ENCODE data around the gene PCNX2.
"Not testable (repeated sequence)": the region's sequence is repeated elsewhere in the genome, so short reads cannot be mapped to it uniquely, and the experiment has no call there.

PCNX2 gene

DNA sequence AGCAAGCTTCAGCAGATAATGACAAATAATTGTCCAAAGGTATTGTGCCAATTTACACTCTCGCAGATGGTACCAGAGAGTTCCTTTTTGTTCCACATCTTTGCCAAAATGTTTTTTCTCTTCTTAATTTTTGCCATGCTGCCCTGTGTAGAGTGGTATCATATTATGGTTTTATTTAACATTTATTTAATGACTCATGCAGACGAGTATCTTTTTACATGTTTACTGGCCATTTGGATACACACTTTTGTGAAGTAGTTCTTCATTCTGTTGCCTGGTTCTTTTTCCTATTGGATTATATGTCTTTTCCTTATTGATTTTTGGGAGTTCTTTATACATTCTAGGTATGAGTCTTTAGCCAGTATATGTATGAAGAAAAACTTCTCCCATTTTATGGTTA lies 151.1 kb downstream of the PCNX2 start:
- DNase-seq = no peak

DNA sequence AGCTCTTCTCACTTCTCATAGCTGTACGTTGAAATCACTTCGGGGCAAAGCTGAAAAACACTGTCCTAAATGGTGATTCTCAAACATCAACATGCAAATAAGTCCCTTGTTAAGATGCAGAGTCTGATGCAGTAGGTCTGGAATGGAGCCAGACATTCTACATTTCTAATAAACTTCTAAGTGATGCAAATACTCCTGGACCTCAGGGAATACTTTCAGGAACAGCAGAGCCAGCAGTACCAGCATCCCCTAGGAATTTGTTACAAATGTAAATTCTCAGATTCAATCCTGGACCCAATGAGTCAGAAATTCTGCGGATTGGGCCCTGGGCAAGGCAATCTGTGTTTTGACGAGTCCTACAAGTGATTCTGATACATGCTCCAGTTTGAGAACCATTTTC lies 152.3 kb downstream of the PCNX2 start:
- no peak for DNase-seq

DNA sequence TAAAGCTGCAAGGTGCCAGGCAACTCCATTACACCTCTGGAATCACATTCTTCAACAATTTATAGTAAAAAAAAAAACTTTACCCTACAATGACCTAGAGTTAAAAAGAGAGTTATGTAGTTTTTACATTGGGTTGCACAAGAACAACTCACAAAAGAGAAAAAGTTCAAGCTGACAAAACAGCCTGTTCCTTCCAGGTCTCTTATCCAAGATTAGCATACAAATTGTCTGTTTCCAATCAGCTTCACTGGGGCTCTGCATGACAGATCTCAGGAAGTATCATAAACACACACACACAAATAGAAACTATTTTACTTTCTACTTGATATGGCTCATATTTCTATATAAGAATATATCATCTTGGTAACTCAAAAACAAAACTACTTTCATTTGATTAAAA lies 154.6 kb downstream of the PCNX2 start:
- DNase-seq = no peak

DNA sequence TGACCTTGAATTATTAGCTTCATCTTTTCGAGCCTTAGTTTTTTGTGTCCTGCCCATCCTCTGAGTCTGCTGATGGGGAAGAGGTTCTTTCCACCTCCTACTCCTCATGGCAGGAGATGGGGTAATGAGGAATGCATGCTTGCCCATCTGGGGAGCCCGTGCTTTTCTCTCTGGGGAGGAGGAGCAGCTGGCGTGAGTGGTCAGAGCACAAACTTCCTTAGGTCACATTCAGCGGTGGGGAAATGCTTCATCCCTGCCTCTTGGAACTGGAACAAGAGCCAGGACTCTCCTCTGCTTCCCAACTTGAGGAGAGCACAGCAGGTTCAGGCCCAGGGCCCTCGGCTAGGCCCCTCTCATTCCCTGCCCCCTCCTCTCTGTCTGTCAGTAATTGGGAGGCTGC lies 155.0 kb downstream of the PCNX2 start:
- no peak for DNase-seq

DNA sequence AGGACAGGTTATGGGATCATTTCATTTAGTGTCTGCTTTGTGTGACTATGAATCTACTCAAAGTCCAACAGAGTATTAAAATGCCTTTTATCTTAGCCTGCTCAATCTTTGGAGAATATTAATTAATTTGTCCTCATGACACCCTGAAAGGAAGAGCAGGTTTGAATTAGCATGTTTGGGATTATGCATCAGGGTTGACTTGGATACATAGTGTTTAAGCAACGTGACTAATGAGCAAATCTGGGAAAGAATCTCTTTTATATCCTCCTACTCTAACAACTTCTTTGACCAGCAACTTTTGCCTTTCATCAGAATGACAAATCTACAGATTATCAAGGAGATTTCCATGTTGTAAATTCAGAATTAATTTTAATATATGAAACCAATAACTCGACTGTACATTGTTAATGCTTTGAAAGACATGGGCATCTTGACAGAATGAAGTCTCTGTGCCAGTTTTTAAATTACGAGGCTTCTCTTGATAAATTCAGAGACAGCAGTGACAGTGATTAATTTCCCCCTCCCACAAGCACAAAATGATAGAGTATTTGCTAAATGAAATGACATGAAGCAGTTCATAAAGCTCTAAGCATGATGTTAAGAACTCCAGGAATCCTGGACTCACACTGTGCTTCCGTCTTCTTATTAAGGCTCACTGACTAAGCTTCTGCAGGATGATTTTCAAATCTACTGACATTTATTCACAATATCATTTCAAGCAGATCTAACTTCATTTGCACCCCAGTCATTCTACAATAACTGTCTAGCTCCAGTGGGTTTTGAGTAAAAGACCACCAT lies 156.5 kb downstream of the PCNX2 start:
- no peak for DNase-seq

DNA sequence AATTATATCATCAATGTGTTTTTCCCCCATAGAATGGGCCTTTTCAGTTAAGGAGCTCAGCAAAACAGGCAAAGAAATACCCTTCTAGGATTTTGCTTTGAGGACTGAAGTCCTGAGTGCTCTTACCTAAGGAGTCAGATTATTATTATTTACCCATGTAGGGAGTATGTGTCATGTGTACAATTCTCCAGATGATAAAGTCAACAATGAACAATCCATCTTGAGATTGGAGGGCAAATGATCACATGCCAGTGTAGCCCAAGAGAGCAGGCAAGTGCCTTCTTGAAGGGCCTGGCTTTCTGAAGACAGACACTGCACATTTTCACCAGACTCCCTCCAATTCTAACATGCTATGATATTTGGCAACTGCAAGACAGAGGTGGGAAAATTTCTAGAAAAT lies 159.7 kb downstream of the PCNX2 start:
- DNase-seq = no peak

DNA sequence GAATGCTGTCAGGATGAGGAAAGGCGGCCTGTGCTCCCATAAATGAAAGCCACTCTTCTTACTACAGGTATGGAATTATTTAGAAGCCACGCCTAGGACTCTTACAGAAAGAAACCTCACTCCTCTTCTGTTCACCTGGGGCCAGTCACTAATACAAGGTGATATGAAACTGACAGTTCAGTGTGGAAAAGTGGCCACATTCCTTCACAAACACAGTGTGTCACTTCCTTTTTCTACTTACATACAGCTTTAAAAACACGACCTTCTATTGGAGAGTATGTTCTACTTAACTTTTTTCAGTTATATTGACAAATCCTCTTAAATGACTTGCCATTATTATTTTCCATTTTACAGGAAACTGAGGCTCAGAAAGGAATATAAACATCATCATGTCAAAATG lies 163.1 kb downstream of the PCNX2 start:
- DNase-seq = no peak

DNA sequence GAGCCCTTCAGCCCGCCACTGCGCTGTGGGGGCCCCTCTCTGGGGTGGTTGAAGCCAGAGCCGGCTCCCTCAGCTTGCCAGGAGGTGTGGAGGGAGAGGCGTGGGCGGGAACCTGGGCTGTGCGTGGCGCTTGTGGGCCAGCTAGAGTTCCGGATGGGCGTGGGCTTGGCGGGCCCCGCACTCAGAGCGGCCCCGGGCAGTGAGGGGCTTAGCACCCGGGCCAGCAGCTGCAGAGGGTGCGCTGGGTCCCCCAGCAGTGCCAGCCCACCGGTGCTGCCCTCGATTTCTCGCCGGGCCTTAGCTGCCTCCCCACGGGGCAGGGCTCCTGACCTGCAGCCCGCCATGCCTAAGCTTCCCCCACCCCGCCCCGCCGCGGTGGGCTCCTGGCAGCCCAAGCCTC lies 166.5 kb downstream of the PCNX2 start:
- not testable (repeated sequence) for DNase-seq

DNA sequence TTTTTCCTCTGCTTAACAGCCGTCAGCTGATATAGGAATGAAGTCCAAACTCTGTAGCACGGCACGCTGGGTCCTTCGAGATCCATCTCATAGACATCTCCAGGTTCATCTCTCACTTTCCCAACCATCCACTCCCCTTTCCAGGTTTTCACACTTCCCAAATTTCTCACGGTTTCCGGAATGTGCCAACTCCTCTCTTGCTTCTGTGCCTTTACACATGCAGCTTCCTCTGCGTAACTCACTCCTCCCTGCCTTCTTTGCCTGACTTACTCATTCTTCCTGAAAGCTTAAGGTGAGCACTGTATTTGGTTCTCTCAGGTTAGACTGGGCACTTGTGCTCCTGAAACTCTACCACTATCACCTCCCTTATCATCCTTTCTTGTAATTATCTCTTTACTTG lies 168.4 kb downstream of the PCNX2 start:
- no peak for DNase-seq

DNA sequence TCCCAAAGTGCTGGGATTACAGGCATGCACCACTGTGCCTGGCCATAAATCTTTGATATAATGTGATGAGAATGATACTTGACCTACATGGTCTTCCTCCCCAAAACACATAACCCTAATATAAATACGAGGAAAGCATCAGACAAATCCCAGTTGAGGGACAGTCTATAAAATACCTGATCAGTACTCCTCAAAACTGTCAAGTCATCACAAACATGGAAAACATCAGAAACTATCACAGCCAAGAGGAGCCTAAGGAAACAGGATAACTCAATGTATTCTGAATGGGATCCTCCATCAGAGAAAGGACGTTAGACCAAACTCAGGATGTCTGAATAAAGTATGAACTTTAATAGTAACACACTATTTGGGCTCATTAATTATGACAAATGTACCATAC lies 172.7 kb downstream of the PCNX2 start:
- no peak for DNase-seq

DNA sequence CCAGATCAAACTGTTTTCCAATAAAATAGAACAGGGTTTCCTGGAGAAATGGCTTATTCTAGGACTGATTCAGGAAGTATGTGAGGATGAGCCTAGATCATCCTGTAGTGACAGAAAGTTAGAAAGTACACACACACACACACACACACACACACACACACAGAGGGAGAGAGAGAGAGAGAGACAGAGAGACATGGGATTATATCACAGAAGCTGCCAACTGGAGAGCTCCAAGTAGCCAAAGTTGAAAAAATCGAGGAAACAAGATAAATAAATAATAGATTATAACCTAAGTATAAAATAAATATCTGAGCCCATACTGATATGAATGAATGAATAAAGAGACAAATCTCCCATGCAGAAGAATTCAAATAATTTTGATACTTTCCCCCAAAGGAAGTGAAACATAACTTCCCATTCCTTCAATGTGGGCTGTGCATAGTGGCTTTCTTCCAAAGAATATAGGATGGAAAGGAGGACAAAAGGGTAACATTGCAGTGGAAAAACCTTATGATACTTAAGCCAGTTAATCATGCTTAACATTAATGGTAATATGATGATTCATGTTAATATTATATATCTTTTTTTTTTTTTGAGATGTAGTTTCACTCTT lies 173.5 kb downstream of the PCNX2 start:
- no peak for DNase-seq

DNA sequence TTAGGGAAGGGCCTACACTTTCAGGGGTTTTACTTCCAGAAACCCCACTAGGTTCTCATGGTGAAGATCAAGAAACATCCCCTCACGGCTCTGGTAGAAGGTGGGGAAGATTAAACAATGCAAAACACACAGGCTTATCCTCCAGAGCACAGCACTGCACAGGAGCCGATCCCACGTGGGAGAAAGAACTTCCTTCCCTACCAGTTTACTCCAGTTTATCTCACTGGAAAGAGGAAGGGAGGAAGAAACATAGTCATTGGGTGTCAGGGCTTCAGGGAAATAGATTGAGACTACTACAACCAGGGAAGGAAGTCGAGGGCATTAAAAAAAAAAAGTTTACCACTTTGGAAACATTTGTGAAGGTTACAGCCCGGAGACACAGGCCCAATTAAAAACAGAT lies 180.7 kb downstream of the PCNX2 start:
- DNase-seq = no peak

DNA sequence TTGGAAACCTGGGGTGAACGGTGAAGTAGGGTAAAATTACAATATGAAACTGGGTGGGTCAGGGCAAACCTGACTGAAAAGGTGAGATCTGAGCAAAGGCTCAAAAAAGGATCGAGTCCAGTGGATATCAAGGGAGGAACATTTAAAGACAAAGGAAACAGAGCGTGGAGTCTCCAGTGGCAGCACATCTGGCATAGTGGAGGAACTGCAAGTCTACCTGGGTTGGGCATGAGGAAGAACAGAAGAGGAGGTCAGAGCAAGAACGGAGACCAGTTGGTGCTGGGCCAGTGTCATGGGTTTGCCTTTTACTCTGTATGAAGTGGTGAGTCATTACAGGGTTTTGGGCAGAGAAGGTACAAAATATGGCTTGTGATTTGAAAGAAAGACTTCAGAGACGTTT lies 181.4 kb downstream of the PCNX2 start:
- no peak for DNase-seq

DNA sequence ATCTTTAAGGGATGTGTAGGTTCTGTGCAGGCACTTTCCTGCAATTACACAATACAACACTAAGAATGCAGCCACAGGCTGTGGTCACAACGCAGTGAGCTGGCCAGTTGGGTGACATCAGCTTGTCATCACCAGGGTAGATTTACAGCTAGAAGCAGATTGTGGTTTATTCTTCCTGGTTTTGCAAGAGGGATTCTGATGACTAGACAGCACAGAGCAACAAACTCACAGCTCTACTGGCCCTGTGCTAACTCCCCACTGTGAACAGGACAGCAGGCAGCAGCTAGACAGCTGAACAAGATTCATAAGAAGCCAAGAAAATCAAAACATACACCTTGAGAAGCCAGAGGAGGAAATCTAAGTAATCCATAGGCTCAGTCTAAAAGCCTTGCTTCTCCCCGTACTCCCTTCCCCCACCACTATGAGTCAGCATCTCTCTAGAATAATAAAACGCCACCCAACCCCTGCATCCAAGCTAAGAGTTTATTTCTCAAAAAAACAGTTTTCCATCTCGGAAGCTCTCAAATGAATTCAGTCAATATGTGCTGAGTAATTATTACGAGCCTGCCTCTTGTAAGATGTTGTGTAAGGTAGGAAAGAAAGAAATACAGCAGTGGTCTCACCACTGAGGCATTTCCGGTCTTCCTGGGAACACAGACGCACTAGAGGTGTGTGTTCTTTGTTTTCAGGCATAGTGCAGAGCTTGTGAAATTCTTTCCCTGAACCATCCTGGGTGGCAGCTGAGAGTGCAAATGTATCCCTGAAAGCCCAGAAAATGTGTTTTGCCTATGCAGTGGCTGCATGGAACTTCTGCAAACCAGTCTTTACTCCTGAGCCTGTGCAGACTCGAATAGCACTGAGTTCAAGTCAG lies 182.3 kb downstream of the PCNX2 start:
- DNase-seq = no peak

DNA sequence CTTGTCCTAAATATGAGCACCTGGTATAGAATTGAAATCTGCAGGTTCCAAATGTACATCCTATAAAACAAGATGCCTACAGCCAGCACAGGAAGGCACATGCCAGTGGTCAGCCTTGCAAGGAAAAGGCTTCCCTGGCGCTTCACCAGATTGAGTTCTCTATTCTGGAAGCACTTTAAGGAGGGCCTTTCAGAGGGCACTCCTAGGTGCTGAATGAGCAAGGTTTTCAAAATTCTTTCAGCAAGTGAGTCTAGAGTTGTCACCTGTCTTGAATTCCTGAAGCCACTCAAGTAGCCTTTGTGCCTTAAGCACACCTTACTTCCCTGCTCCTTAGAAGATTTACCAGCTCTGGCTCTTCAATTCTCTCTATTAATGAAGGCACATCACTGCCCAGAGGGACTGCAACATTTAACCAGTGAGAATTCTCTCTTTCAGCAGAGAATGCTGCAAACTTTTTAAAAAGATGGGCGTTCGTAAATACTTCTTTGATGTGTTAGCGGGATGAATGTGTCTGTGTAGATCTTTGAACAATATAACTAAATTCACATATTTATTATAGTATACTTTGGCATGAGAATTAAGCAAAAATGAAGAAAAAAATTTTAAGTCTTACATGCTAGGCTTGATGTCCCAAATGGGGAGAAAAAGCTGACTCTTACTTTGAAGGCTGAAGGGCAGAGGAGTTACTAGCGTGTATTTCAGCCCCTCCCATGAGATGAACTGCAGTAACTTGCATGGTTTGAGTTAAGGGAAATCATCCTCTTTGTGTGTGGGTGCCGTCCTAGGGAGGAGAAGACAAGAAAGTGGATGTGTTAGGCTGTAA lies 183.1 kb downstream of the PCNX2 start:
- DNase-seq = no peak

DNA sequence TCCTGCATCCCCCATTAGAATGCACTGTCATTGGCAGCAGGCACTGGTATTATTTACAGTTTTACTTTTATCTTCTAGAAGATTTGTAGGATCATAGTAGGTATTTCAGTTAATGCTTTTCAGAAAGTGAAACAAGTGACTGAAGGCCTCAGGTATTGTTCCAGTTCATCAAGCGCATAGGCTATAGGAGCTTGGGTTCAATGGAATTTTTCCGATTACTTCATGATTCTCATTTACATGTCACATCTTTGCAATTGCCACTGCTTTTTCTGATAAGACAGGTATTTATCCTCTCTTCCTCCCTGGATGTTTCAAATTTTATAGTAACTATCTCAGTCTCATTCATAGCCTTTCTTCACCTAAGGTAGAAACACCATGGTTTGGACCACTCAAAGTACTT lies 183.8 kb downstream of the PCNX2 start:
- no peak for DNase-seq

DNA sequence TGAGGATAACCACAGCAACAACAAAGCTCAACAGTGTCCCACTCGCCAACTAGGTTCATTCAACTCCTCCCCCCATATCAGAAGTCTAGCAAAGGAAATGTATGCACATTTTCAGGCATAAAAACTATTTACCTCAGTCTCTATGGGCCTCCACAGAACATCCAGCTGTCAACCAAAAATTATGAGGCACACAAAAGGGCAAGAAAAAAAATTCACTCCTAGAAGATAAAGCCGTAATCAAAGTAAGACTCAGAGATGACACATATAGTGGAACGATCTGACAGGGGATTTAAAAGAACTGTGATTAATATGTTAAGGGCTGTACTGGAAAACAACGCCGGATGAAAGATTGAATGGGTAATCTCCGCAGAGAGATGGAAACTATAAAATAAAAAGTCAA lies 186.4 kb downstream of the PCNX2 start:
- DNase-seq = no peak

DNA sequence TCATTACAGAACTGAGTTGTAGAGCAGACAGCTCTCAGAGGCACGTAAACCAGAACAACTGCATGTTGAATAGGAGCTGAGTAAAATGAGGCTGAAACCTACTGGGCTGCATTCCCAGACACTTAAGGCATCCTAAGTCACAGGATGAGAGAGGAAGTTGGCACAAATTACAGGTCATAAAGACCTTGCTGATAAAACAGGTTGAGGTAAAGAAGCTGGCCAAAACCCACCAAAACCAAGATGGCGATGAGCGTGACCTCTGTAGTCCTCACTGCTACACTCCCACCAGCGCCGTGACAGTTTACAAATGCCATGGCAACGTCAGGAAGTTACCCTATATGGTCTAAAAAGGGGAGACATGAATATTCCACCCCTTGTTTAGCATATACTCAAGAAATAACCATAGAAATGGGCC lies 187.8 kb downstream of the PCNX2 start:
- not testable (repeated sequence) for DNase-seq

DNA sequence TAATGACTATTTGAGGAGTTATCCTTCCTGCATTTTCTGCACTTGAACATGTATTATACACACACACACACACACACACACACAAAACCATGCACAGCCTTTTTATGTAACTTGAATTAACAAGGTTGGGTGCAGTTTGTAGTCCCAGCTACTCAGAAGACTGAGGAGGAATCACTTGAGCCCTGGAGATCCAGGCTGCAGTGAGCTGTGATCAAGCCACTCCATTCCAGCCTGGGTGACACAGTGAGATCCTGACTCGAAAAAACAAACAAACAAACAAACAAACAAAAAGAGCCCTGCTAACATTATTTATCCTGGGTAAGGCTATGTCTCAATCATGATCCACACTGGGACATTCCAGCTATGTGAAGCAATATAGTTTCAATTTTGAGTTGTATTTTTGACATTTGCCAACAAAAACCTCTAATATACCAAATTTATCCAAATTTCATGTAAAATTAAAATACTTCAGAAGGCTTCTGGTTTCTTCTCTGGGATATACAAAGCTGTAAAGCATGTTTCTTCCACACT lies 188.3 kb downstream of the PCNX2 start:
- DNase-seq = no peak

DNA sequence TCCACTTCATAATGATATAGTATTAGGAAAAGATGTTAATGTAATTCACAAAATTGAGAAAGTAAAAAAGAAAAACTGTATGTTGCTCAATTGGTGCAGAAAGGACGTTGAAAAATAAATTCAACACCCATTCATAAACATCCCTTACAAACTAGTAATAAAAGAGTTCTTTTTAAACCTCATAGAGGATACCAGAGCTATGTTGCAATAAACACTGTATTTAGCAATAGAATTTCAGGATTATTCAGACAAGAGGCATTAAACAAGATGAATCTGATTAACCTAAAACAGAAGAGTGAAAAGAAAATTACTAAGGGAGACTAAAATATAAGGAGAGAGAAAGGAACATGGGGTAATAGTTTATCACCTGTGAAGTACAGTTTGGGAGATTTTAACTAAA lies 190.3 kb downstream of the PCNX2 start:
- no peak for DNase-seq

DNA sequence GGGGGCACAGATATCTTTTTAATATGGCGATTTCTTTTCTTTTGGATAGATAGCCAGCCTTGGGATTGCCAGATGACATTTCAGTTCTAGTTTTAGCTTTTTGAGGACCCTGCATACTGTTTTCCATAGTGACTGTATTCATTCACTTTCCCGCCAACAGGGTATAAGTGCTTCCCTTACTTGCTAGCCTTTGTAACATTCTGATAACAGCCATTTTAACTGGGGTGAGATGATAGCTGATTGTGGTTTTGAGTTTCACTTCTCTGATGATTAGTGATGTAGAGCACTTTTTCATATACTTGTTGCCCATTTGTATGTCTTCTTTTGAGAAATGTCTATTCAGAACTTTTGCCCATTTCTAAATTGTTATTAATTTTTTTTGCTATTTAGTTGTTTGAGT lies 193.2 kb downstream of the PCNX2 start:
- no peak for DNase-seq

DNA sequence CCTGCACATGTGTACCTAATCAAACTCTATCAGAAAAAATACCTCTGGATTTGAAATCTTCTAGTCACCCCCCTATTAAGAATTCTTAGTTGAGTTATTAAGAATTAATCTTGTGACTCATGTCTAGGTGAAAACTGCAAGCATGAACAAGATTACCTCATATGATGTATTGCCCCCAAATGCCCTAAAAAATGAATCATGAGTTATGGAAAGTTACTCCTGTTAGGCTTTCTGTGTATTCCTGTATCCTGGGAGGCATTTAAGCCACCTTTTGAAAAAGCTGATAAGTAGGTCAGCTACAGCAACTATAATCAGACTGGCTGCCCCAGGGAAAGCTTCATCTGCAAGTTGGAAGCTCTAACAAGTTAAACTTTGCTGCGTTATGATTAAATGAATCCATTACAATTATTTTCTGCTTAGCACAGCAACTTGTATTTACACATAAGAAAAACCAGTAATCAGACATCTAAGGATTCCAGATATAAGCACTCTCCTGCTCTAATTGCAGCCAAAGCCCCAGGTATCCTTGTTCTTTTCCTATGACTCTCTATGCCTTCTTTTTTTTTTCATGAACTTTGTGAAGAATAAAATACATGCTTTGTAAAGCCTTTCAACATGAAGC lies 197.5 kb downstream of the PCNX2 start:
- DNase-seq = no peak

All from activated CD4-positive, alpha-beta T cell treated with anti-CD3 and anti-CD28 coated beads, Interleukin-2, amount 50 U/mL, for 1 hour (primary cell).